HCT116 (cell line): Measurements from ENCODE around the gene NFE2. TPM values are rescaled to one million over a fixed set of nuclear protein-coding genes. Genes with fewer than 3 reads are reported as not detected.

Experiments
- ATAC-seq: fragments of 200-7000 bp; cut with Tn5 transposase; 2 replicates; pipeline ENCODE4 v1.9.1; 2020; ENCODE audit warnings: mild to moderate bottlenecking, moderate library complexity
- BruUV-seq: library from RNA; stranded (reverse); fragments of 400-500 nt; replicated peaks from 2 replicates; lab custom pipeline; 2021; lab: Mats Ljungman, UMichigan
- CTCF ChIA-PET: fragments of 300-600 bp; sonication (Branson Sonifier 250); formaldehyde crosslinking; loops from one replicate; lab custom pipeline; 2021; ENCODE audit warnings: antibody characterized with exemption; lab: Charles Lee
- POLR2A ChIA-PET: fragments of 300-600, 350-600 bp; sonication (Branson Sonifier 250); formaldehyde crosslinking; loops from one replicate; lab custom pipeline; 2021; ENCODE audit warnings: antibody characterized with exemption; lab: Charles Lee
- RAD21 ChIA-PET, 2 experiments: fragments of 300-600 bp; sonication (Branson Sonifier 250); formaldehyde crosslinking; loops; one replicate each; lab custom pipeline; 2023; ENCODE audit warnings: low total read pairs in 2 of 2; ENCODE audit not compliant: uncharacterized antibody in 2 of 2, unreplicated experiment in 2 of 2, low non-redundant PET in 1 of 2; lab: Charles Lee
- DNase-seq: peaks from one replicate; pipeline ENCODE4 v3.0.0-alpha.2; 2010; ENCODE audit warnings: low read depth, low spot score
- H2AFZ ChIP-seq: fragments of 200-600 bp; shearing (Covaris generic), sonication (generic); 2 replicates; pipeline ENCODE4 v1.6.1; 2017; ENCODE audit warnings: low read depth, mixed run types, mixed read lengths, antibody characterized with exemption, low read length; ENCODE audit not compliant: poor library complexity, severe bottlenecking
- H3K27ac ChIP-seq: 2 replicates; pipeline ENCODE4 v1.5.1; 2012; ENCODE audit warnings: low read depth, low read length
- H3K27me3 ChIP-seq: fragments of 200-600 bp; sonication (generic); 2 replicates; pipeline ENCODE4 v1.6.1; 2016; ENCODE audit warnings: mixed run types, low read length, mixed read lengths; ENCODE audit not compliant: insufficient read depth
- H3K36me3 ChIP-seq, 2 experiments: fragments of 200-500 bp in 1 of 2; fragments of 200-600 bp in 1 of 2; sonication (Bioruptor generic) in 1 of 2; sonication (generic) in 1 of 2; 2 replicates each; pipeline versions ENCODE4 v1.5.1 to v1.6.1; 2014 to 2016; ENCODE audit warnings: low read length in 2 of 2, inconsistent platforms in 1 of 2, mixed read lengths in 1 of 2, mixed run types in 1 of 2; ENCODE audit not compliant: insufficient read depth in 2 of 2, control insufficient read depth in 1 of 2
- H3K4me1 ChIP-seq, 2 experiments: fragments of 200-600 bp in 1 of 2; sonication (generic) in 1 of 2; 2 replicates each; pipeline versions ENCODE4 v1.5.1 to v1.6.1; 2012 to 2017; ENCODE audit warnings: low read length in 2 of 2, inconsistent platforms in 1 of 2, mild to moderate bottlenecking in 1 of 2, mixed read lengths in 1 of 2, mixed run types in 1 of 2, moderate library complexity in 1 of 2; ENCODE audit not compliant: insufficient read depth in 2 of 2, control insufficient read depth in 1 of 2
- H3K4me2 ChIP-seq: fragments of 200-600 bp; sonication (generic); 2 replicates; pipeline ENCODE4 v1.6.1; 2017; ENCODE audit warnings: mixed run types, low read length, mixed read lengths
- H3K4me3 ChIP-seq, 2 experiments: fragments of 200-600 bp in 1 of 2; sonication (generic) in 1 of 2; replicated peaks in 1 of 2; 2 replicates each; pipeline ENCODE4 v1.5.1; 2011 to 2016; ENCODE audit warnings: low read length in 2 of 2, control low read depth in 1 of 2, low read depth in 1 of 2, mild to moderate bottlenecking in 1 of 2, mixed read lengths in 1 of 2, mixed run types in 1 of 2
- H3K79me2 ChIP-seq: fragments of 200-600 bp; sonication (generic); 2 replicates; pipeline ENCODE4 v1.6.1; 2017; ENCODE audit warnings: mild to moderate bottlenecking, mixed run types, low read length, moderate library complexity, mixed read lengths; ENCODE audit not compliant: insufficient read depth
- H3K9ac ChIP-seq: fragments of 200-600 bp; sonication (generic); 2 replicates; pipeline ENCODE4 v1.6.1; 2016; ENCODE audit warnings: low read length, mixed read lengths
- H3K9me2 ChIP-seq: fragments of 200-600 bp; sonication (generic), shearing (Covaris generic); 2 replicates; pipeline ENCODE4 v1.6.1; 2017; ENCODE audit warnings: mixed run types, mild to moderate bottlenecking, moderate library complexity; ENCODE audit not compliant: insufficient read depth
- H3K9me3 ChIP-seq, 2 experiments: fragments of 200-500 bp in 1 of 2; fragments of 200-600 bp in 1 of 2; sonication (Bioruptor generic) in 1 of 2; sonication (generic) in 1 of 2; 2 replicates each; pipeline ENCODE4 v1.6.1; 2014 to 2017; ENCODE audit warnings: low read length in 2 of 2, mixed read lengths in 2 of 2, inconsistent platforms in 1 of 2, low read depth in 1 of 2, mild to moderate bottlenecking in 1 of 2, mixed run types in 1 of 2, moderate library complexity in 1 of 2; ENCODE audit not compliant: control insufficient read depth in 1 of 2, insufficient read depth in 1 of 2
- H4K20me1 ChIP-seq: fragments of 200-600 bp; sonication (generic), shearing (Covaris generic); 2 replicates; pipeline ENCODE4 v1.6.1; 2017; ENCODE audit warnings: mixed run types, mild to moderate bottlenecking, moderate library complexity; ENCODE audit not compliant: insufficient read depth
- CEBPB ChIP-seq: IDR thresholded peaks from 2 replicates; pipeline ENCODE4 v1.6.1; 2012; ENCODE audit warnings: low read depth
- ELF1 ChIP-seq: IDR thresholded peaks from 2 replicates; pipeline ENCODE4 v1.6.1; 2012; ENCODE audit warnings: low read depth, borderline replicate concordance
- EZH2 ChIP-seq: fragments of 200-600 bp; sonication (generic); IDR thresholded peaks from 2 replicates; pipeline ENCODE4 v1.6.1; 2017; ENCODE audit warnings: antibody characterized with exemption, mixed run types
- EZH2phosphoT487 ChIP-seq: fragments of 200-600 bp; IDR thresholded peaks from 2 replicates; pipeline ENCODE4 v1.6.1; 2018; ENCODE audit warnings: antibody characterized with exemption, borderline replicate concordance
- POLR2AphosphoS5 ChIP-seq: IDR thresholded peaks from 2 replicates; pipeline ENCODE4 v1.6.1; 2011; ENCODE audit warnings: mild to moderate bottlenecking, low read depth, low read length, moderate library complexity
- REST ChIP-seq: IDR thresholded peaks from 2 replicates; pipeline ENCODE4 v1.6.1; 2012; ENCODE audit warnings: low read depth
- SP1 ChIP-seq: IDR thresholded peaks from 2 replicates; pipeline ENCODE4 v1.6.1; 2012; ENCODE audit warnings: low read depth
- SRF ChIP-seq: IDR thresholded peaks from 2 replicates; pipeline ENCODE4 v1.6.1; 2012; ENCODE audit warnings: low read depth
- ZFX ChIP-seq: fragments of 450-650 bp; IDR thresholded peaks from 2 replicates; pipeline ENCODE4 v1.6.1; 2017
- ZNF274 ChIP-seq: fragments of 200-500 bp; sonication (Bioruptor generic); IDR thresholded peaks from 2 replicates; pipeline ENCODE4 v1.6.1; 2014; ENCODE audit warnings: mild to moderate bottlenecking, low read depth, low read length, inconsistent platforms
- intact Hi-C: fragments of 100-400 bp; cut with micrococcal nuclease; formaldehyde crosslinking; loops from 2 replicates; pipeline ENCODE4 v1.10.0; 2022
- total RNA-seq: library from RNA; stranded (reverse); gene quantifications from one replicate; pipeline ENCODE4 v1.2.1, GENCODE V29; 2021; ENCODE audit not compliant: unreplicated experiment

NFE2 gene
- total RNA-seq, 1 experiment from 2014 or later: 1.3 TPM

DNA sequence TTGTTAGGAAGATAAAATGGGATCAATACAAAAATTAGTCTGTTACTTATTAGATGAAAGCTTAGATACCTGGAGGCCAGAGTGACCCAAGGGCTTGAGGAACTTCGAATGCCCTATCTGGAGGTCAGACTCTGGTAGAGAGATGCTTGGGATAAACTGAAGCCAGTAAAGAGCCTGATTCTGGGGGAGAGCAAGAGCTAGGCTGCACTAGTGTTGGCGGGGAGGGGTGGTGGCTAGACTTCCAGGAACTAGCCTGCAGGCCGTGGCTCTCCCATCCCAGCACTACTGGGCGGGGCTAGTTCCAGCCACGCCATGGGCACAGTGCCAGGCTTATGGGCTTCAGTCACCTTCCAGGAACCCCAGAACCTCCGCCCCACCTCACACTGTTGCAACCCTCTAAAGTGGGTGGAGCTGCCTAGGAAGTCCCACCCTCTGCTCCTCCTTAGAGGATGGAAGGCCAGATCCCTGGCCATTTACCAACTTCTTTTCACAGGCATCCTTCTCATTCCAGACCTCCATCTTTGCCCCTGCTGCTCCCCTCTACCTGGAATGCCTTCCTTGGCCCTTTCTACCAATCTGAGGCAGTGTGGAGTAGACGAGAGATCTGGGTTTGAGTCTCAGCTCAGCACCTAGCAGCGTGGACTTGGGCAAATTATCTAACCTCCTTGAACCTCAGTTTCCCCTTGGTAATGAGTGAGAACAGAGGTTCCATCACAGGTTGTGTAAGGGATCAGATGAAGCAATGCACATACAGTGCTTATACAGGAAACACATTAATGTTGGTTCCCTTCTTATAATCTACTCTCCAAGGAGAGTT lies 6.3 kb upstream of the NFE2 start:
- DNase-seq: peak; percentile 78
- H3K27me3 ChIP-seq: no peaks in the 10 kb centered on the region
- H3K4me1 ChIP-seq: peaks cover 31 to 32% of the 10 kb centered on the region in 2 experiments
- no TSS peak for BruUV-seq
- CTCF ChIA-PET: interaction anchor here (0.9 to 2.0 kb wide), 5 partner anchors 13 to 72 kb away, joined by 3 to 13 read pairs (median 4); partner anchors contain the start of gene COPZ1
- TF ChIP-seq CEBPB: peak; percentile 74; the same call in 1 of the 2 replicates
- no peak for TF ChIP-seq SP1
- TF ChIP-seq POLR2AphosphoS5: peak; percentile 54
- intact Hi-C loops: no loop called here
- H3K36me3 ChIP-seq: no peaks in the 10 kb centered on the region
- RAD21 ChIA-PET: no interaction called here
- H2AFZ ChIP-seq: peak overlapping the region; percentile 3
- POLR2A ChIA-PET: interaction anchor here (0.9 to 1.9 kb wide), 6 partner anchors 8 to 28 kb away, joined by 3 to 13 read pairs (median 6); partner anchors contain the start of genes CBX5, COPZ1 and HNRNPA1
- H3K4me3 ChIP-seq: no peak overlapping the region
- no peaks in the 10 kb centered on the region for H3K9me3 ChIP-seq
- no peak overlapping the region for H3K27ac ChIP-seq
- H4K20me1 ChIP-seq: no peaks in the 10 kb centered on the region
- peak; percentile 90 for ATAC-seq
- H3K9ac ChIP-seq: no peak overlapping the region
- peak overlapping the region; percentile 37 for H3K4me2 ChIP-seq
- no peaks in the 10 kb centered on the region for H3K79me2 ChIP-seq
- no peaks in the 10 kb centered on the region for H3K9me2 ChIP-seq

DNA sequence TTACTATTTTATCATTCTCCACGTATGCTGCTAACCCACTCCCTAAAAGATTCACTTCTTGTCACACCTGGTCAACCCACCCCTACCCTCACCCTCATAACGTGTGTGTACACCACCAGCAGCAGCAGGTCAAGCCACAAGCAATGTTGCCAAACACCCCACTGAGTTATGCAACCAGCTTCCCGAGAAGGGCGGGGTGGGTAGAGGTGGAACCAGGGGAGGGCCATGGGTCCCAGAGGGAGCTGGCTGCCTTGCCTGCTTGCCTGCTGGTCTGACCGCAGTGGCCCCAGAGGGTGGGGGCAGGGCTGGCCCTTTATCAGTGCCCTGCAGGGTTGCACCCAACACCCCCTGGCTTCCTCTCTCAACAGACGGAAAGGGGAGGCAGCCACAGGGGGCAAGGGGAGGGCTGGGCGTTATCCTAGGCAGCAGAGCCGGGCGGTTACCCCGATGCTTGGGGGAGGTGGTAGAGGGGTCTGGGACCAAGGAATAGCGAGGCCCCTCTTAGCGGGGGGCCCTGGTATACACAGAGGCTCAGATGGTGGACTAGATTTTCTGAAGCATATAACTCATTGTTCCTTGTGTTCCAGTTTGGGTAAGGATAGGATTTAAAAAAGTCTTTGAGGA lies 3.5 kb upstream of the NFE2 start:
- H3K79me2 ChIP-seq: no peaks in the 10 kb centered on the region
- no peak overlapping the region for H2AFZ ChIP-seq
- no peaks in the 10 kb centered on the region for H3K9me3 ChIP-seq
- H3K9ac ChIP-seq: no peak overlapping the region
- no peak overlapping the region for H3K4me3 ChIP-seq
- ChIA-PET POLR2A (no interaction called here), RAD21 (no interaction called here), CTCF (interaction anchor here (0.8 kb wide), 1 partner anchor 21 kb away, joined by 3 read pairs; the partner anchor contains the start of gene COPZ1)
- no TSS peak for BruUV-seq
- intact Hi-C loops: no loop called here
- DNase-seq (no peak), ATAC-seq (peak; percentile 32)
- TF ChIP-seq SRF (no peak), ZNF274 (no peak), EZH2 (no peak), REST (no peak), CEBPB (peak; percentile 90), POLR2AphosphoS5 (no peak), ZFX (no peak), ELF1 (no peak), EZH2phosphoT487 (no peak)
- peak overlapping the region; percentile 26 for H3K4me2 ChIP-seq
- H3K27me3 ChIP-seq: peaks cover 9% of the 10 kb centered on the region; the same call in 1 of the 2 replicates
- no peak overlapping the region for H3K27ac ChIP-seq
- H3K36me3 ChIP-seq: no peaks in the 10 kb centered on the region
- H3K9me2 ChIP-seq: no peaks in the 10 kb centered on the region
- H3K4me1 ChIP-seq: peaks cover 44 to 48% of the 10 kb centered on the region in 2 experiments
- no peaks in the 10 kb centered on the region for H4K20me1 ChIP-seq
